GM23338 (cell line): ENCODE results near the gene PDE4B.

ENCODE experiments used
- CTCF ChIP-seq, 2 experiments: fragments of 200-600 bp in 1 of 2; sonication (generic) in 1 of 2; conservative IDR thresholded peaks; 2 replicates each; pipeline versions ENCODE4 v1.5.1 to v1.6.1; 2016 to 2017; ENCODE audit warnings: antibody characterized with exemption in 2 of 2, low read depth in 2 of 2, mild to moderate bottlenecking in 2 of 2, moderate library complexity in 1 of 2
- ETS1 ChIP-seq: IDR thresholded peaks from 2 replicates; pipeline ENCODE4 v1.6.1; 2016; ENCODE audit warnings: antibody characterized with exemption
- EZH2 ChIP-seq: fragments of 200-600 bp; sonication (generic); IDR thresholded peaks from one replicate; pipeline ENCODE4 v1.8.0; 2017; ENCODE audit warnings: antibody characterized with exemption, mild to moderate bottlenecking, low read depth; ENCODE audit not compliant: unreplicated experiment
- EZH2phosphoT487 ChIP-seq: fragments of 200-600 bp; sonication (generic); IDR thresholded peaks from one replicate; pipeline ENCODE4 v1.8.1; 2018; ENCODE audit warnings: antibody characterized with exemption; ENCODE audit not compliant: unreplicated experiment
- JUNB ChIP-seq: IDR thresholded peaks from one replicate; pipeline ENCODE4 v1.6.1; 2016; ENCODE audit warnings: antibody characterized with exemption; ENCODE audit not compliant: unreplicated experiment
- POLR2AphosphoS5 ChIP-seq: IDR thresholded peaks from 2 replicates; pipeline ENCODE4 v1.6.1; 2016; ENCODE audit warnings: antibody characterized with exemption, low read depth
- STAT1 ChIP-seq: IDR thresholded peaks from one replicate; pipeline ENCODE4 v1.6.1; 2016; ENCODE audit warnings: antibody characterized with exemption; ENCODE audit not compliant: unreplicated experiment
- TF ChIP-seq, protein P1 (sequence below): IDR thresholded peaks from one replicate; pipeline ENCODE4 v1.6.1; 2018; ENCODE audit warnings: antibody characterized with exemption; ENCODE audit not compliant: unreplicated experiment

GRCh38 chr1:66311092-66311491 is 518.4 kb downstream of the PDE4B start:
- no peak for TF ChIP-seq POLR2AphosphoS5
- no peak for TF ChIP-seq CTCF (conservative IDR thresholded peaks at IDR 0.05; ENCODE audit: low read depth in 2 of 2)
- TF ChIP-seq JUNB: no peak
- no peak for TF ChIP-seq ETS1
- TF ChIP-seq, protein P1, sequence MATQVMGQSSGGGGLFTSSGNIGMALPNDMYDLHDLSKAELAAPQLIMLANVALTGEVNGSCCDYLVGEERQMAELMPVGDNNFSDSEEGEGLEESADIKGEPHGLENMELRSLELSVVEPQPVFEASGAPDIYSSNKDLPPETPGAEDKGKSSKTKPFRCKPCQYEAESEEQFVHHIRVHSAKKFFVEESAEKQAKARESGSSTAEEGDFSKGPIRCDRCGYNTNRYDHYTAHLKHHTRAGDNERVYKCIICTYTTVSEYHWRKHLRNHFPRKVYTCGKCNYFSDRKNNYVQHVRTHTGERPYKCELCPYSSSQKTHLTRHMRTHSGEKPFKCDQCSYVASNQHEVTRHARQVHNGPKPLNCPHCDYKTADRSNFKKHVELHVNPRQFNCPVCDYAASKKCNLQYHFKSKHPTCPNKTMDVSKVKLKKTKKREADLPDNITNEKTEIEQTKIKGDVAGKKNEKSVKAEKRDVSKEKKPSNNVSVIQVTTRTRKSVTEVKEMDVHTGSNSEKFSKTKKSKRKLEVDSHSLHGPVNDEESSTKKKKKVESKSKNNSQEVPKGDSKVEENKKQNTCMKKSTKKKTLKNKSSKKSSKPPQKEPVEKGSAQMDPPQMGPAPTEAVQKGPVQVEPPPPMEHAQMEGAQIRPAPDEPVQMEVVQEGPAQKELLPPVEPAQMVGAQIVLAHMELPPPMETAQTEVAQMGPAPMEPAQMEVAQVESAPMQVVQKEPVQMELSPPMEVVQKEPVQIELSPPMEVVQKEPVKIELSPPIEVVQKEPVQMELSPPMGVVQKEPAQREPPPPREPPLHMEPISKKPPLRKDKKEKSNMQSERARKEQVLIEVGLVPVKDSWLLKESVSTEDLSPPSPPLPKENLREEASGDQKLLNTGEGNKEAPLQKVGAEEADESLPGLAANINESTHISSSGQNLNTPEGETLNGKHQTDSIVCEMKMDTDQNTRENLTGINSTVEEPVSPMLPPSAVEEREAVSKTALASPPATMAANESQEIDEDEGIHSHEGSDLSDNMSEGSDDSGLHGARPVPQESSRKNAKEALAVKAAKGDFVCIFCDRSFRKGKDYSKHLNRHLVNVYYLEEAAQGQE: no peak
- TF ChIP-seq EZH2phosphoT487: no peak
- no peak for TF ChIP-seq EZH2
- no peak for TF ChIP-seq STAT1
